GM19238 (cell line): ENCODE results near the gene RASA2.
"Not testable (repeated sequence)": the region's sequence is repeated elsewhere in the genome, so short reads cannot be mapped to it uniquely, and the experiment has no call there.

Experiments used
- DNase-seq: peaks from one replicate; pipeline ENCODE4 v3.0.0; 2011; ENCODE audit warnings: low spot score; ENCODE audit not compliant: insufficient read length

Gene RASA2

DNA sequence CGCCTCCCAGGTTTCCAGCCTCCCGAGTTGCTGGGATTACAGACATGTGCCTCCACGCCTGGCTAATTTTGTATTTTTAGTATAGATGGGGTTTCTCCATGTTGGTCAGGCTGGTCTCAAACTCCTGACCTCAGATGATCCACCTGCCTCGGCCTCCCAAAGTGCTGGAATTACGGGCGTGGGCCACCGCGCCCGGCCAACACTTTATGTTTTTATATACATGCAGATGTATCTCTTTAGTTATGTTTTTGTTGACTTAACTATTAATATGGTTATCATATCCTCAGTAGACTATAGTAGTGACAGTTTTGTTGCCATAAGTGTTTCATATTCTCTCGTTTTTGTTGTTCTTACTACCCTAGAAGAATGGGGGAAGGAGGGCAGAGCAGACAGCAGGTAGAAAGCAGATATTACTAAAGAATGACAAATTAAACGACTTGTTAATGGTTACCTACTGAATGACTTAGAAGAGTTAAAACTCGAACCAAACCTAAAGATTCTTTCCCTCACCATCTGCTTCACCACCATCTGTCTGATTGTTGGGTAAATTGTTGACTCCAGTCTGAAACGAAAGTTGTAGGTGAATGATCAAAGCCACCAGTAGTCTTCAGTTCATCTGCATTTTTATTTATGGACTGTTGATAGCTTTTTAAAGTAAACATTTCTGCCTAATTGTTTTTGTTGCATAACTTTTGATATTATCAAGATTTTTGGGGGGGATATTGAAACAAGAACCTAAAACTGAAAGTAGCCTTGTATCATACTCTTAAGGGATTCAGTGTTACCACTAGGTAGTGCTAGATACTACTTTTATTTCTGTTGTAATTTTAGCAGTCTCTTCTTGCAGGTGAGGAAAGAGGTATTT lies 89.3 kb downstream of the RASA2 start:
- no peak for DNase-seq

DNA sequence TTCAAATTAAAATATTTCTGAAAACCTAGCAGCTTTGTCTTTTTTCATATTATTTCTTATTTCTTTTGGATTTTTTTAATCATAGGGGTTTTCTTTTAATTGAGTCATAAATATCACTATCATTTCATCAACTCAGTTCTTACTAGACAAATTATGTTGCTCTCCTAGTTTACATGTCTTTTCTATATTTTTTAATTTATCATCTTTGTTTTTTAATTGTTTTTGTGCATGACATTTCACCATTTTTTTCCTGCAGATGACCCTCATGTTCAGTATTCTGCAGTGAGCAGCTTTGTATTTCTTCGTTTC lies 89.9 kb downstream of the RASA2 start:
- DNase-seq, result no peak

DNA sequence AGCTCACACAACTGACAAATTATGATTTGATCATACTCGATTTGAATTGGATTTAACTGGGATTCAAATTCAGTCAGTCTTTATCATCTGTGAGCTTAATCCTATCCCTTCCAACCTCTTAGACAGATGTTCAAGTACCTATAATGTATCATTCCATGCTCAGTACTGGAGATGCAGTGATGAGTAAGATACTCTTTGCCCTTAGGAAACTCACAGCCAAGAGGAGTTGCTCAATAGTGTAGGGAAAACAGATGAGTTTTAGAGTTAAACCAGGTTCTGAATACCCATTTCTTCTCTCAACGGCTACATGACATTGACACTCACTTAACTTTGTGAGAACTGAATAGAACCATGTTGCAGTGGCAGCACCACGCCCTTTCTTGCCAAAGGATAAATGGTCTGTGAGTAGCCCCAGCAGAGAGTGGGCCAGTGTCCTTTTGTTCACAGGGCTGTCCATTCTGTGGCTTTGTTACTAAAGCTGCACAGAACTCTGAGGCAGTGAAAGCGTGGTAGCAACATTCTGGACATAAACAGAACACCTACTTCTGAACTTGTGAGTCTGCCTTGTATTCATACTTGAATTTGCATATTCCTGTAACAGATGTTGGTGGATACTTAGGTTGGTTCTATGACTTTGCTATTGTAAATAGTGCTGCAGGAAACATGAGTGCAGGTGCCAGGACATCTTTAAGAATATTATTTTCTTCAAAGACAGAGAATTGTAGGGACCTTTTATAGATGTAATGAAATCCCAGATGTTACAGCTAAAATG lies 91.6 kb downstream of the RASA2 start:
- no peak for DNase-seq

DNA sequence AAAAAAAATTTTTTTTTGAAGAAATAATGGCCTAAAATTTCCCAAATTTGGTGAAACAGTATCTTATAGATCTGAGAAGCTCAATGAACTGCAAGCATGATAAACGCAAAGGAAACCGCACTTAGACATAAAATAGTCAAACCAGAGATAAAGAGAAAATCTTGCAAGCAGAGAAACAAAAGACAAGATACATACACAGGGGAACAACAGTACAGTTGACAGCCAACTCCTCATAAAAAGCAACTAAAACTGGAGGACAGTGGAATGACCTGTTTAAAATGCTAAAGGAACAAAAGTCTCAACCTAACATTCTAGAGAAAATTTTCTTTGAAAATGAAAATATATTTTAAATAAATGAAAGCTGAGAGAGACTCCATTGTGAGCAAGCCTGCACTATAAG lies 107.5 kb downstream of the RASA2 start:
- DNase-seq, result no peak

DNA sequence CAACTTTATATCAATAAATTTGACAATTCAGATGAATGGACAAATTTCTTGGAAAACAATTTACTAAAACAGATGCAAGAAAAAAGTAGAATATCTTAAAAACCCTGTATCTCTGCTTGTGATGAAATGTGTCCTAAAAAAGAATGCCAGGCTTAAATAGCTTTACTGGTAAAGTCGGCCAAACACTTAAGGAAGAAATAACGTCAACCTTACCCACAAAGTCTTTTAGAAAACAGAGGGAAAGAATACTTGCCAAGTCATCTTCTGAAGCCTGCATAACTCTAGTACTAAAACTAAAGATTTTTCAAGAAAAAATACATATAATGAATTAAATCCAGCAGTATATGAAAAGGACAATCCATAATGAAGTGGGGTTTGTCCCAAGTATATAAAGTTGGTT lies 111.1 kb downstream of the RASA2 start:
- DNase-seq, result no peak

DNA sequence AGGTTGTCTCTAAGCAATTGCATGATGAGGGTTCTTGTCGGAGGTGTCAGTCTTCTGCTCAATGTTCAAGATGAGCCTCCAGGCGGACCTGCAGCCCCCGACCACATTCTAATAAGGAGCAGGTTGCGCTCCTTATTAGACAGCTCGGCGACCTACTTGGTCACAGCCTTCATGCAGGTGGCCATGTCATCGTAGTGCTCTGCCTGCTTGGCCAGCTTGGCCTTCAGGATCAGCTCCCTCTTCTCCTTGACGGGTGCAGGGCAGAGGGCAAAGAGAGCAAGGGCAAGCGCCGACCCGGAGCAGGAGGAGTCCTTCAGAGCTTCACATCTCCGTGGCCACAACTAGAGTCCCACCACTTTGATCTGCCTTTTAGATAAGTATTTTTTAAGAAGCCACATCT lies 113.5 kb downstream of the RASA2 start:
- no peak for DNase-seq

DNA sequence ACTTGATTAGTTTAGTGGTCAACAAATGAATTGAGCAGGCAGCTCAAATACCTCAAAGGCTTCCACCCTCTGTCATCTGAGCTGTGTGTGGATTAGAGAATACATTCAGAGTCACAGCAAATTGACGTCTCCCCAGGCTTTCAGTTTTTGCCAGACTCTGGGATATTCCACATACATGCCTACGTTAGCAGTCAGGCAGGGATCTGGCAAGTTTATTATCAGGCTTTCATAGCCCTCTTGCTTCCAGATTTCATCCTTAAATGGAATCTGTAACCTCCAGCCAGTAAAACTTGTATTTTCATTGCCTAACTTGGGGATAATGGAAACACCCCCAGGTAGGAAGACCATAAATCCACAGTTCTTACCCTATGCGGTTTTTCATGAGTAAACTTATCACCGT lies 115.9 kb downstream of the RASA2 start:
- no peak for DNase-seq

DNA sequence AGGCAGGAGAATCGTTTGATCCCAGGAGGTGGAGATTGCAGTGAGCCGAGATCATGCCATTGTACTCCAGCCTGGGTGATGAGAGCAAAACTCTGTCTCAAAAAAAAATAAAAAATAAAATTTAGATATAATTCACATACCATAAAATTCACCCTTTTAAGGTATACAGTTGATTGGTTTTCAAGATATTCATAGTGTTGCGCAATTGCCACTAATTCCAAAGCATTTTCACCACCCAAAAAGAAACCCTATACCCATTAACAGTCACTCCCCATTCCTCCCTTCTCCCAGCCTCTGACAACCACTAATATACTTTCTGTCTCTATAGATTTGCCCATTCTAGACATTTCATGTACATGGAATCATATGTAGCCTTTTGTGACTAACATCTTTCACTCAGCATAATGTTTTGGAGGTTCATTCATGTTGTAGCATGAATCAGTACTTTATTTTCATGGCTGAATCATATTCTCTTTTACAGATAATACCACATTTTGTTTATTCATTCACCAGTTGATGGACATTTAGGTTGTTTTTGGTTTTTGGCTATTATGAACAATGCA lies 116.7 kb downstream of the RASA2 start:
- no peak for DNase-seq

DNA sequence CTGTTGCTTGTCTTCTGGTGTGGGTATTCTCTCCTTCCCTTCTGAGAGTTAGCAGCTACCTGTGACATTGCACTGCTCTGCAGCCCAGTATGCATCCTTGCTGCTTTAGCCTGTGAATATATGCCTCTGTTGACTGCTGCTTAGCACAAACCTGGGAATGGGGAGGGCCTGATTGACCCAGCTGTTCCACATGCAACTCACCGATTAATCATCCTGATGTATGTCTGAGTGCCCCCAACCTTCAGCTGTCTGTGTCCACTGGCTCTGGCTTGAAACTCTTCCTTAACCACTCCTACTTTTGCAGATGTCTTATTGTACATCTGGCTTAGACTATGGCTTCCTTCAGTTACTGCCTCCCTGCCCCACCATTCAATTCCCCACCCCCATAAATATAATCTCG lies 119.1 kb downstream of the RASA2 start:
- no peak for DNase-seq

DNA sequence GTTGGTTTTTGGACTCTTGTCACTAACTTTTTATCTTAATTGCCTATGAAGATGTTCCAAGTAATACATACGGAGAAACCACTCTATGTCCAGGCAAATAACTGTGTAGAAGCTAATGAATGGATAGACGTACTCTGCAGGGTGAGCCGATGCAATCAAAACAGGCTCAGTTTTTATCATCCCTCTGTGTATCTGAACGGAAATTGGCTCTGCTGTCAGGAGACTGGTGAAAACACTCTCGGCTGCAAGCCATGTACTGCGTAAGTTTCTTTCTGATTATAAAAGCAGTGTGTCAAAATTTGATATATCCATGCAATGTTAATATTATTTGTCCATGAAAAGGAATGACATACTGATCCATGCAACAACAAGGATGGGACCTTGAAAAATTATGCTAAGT lies 121.6 kb downstream of the RASA2 start:
- no peak for DNase-seq

DNA sequence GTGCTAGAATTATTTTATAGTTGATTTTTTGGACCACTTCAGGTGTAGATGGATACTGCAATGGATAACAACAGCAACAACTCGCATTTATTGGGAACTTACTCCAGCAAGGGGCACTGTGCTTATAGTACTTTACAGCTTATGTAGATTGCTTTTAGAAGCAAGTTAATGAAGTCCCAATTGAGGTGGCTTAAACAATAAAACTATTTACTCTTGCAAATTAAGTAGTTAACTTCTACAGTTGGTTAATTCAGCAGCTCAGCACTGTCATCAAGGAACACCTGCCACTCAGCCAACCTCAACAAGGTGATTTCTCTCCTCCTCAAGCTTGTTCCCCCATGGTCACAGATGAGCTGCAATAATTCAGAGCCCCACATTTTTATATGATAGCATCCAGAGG lies 124.1 kb downstream of the RASA2 start:
- DNase-seq, result no peak

DNA sequence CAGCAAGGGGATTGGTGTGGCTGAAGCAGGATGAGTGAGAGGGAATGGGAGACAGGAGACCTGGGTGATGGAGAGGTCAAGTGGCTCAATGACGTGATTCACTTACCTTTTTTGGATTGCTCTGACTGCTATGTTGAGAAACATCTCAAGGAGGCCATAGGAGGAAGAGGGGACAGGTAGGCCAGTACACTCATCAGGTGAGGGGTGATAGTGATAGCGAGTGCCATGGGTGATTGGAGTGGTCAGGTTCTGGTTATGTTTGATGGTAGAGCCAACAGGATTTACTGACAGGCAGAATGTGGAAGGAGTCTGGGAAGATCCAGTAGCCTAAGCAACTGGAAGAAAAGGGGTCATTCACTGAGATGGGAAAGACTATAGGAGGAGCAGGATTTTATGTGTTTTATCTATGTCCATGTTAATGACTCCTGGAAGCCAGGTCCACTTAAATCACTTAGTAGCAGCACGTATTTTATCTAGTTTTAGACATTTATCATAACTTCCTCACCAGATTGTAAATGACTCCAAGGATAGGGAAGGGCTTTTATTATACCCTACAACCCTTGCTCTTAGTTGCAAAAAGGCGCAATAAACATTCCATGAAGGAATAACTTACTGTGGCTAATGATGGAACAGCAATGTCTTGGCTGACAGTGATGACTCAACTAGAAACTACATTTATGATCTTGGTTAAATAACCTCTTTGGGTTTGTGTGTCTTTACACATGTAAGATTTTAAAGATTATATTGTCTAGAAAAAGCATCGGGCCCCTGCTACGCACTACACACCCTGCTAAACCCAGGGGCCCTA lies 131.5 kb downstream of the RASA2 start:
- no peak for DNase-seq

DNA sequence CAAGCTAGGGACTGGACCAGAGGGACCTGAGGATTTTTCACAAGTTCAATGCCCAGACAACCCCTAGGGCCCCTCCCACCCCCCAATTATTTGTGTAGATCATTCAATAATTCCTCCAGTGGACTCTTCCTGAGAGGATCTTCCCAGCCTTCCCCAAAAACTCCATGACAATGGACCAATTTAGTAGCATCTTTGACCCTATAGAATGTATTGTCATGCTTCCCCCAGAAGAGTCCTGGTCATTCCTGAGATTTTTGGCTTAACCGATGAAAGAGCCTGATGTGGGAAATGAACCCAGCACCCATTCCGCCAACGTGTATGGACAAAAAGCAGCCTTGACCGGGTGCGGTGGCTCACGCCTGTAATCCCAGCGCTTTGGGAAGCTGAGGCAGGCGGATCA lies 132.1 kb downstream of the RASA2 start:
- no peak for DNase-seq

DNA sequence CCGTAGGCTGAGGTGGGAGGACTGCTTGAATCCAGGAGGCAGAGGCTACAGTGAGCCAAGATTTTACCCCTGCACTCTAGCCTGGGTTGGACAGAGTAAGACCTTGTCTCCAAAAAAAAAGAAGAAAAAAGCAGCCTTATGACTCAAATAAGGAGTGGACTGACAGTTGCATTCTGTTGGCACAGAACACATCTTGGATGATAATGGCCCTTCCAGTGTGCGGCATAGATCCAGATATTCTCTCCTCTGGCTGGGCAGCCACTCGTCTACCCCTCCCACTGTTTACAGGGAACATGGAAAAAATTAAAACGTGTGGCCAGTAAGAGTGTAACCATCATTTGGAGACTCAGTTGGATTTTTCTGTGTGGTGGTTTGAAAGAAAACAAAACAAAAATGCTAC lies 132.6 kb downstream of the RASA2 start:
- no peak for DNase-seq

DNA sequence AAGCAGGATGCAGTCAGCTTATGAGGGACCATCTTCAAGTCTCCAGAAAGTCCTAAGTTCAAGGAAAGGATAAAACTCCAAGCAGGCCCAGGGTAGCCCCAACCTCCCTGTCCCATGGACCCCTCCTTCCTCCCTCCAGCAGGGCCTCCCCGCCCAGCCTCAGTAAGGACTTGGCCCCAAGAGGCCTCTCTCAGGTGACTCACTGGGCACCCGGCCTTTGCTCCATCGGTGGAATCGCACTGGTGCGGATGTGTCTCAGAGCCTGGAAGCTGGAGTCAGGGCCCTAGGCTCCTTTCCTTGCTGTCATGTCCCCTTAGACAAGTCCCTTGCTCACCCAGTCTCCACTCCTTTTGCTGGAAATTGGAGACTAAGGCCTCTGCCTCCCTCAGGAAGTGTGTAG lies 136.9 kb downstream of the RASA2 start:
- no peak for DNase-seq

DNA sequence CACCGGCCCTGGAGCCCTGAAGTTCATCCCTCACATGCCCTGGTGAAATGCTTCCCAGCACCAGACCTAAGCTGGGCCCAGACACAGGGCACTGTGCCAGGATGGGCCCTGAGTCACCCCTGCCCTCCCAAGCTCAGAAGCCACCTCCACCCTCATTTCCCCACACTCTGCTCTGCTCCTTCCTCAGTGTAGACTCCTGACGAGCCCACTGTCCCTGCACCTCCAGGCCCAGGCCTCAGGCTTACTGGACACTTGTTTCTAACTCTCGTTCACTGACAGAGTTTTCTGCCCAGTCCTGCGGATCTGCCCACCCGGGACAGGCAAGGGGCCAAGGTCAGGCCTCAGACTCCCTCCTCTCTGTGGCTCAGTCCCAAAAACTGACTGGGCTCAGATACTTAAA lies 138.7 kb downstream of the RASA2 start:
- no peak for DNase-seq

DNA sequence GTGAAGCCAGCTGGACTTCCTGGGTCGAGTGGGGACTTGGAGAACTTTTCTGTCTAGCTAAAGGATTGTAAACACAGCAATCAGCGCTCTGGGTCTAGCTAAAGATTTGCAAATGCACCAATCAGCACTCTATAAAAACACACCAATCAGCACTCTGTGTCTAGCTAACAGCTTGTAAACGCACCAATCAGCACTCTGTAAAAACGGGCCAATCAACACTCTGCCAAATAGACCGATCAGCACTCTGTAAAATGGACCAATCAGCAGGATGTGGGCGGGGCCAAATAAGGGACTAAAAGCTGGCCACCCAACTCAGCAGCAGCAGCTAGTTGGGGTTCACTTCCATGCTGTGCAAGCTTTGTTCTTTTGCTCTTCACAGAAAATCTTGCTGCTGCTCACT lies 141.5 kb downstream of the RASA2 start:
- DNase-seq, result not testable (repeated sequence)

DNA sequence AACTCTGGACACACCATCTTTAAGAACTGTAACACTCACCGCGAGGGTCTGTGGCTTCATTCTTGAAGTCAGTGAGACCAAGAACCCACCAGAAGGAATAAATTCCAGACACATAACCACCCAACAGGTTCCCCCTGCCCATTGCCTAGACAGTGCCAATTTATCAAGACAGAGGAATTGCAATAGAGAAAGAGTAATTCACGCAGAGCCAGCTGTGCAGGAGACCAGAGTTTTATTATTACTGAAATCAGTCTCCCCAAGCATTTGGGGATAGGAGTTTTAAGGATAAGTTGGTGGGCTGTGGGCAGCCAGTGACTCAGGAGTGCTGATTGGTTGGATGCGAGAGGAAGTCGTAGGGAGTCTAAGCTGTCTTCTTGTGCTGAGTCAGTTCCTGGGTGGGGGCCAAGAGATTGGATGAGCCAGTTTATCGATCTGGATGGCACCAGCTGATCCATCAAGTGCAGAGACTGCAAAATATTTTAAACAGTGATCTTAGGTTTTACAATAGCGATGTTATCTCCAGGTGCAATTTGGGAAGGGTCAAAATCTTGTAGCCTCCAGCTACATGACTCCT lies 142.1 kb downstream of the RASA2 start:
- DNase-seq, result not testable (repeated sequence)

DNA sequence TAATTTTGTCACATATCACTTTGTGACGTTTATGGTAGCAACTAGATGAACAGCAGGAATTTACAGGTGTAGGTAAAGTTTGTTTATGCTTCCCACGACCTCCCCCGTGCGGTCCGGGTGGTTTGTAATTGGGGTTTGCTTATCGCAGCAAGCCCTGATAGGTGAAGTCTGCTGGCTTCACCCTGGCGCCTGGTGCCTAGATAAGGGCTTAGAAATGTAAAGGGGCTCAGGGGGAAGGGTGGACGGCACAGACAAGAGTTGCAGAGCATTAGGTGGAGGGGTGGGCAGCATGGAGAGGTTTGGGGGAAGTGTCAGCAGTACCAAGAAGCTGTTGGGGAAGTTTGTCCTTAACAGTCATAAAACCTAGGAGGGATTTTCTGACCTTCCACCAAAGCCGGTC lies 143.1 kb downstream of the RASA2 start:
- no peak for DNase-seq

DNA sequence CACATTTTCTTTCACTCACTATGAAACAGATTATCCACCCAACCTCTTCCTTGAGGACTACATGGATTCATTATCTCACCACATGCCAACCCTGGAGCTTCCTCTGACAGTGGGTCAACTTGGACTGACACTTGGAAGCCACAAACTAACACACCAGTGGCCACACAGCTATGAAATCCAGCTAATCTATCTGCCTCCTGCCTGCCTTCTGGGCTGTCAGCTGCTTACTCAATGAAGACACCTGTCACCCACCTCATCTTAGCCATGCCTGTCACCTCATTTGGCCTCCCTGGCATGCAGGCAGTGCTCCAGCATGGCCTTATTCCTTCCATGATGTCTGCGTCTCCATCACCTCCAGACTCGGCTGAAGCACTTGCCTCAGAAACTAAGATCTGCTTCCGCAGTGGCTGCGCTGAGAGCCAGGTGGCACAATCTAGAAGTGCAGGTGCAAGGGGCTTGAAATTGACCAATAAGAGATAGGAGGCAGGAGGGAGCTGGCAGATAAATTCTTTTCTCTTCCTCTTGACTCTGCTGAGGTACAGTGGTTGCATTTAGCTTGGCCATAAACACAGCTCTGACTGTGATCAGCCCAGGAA lies 146.1 kb downstream of the RASA2 start:
- DNase-seq, result no peak

DNA sequence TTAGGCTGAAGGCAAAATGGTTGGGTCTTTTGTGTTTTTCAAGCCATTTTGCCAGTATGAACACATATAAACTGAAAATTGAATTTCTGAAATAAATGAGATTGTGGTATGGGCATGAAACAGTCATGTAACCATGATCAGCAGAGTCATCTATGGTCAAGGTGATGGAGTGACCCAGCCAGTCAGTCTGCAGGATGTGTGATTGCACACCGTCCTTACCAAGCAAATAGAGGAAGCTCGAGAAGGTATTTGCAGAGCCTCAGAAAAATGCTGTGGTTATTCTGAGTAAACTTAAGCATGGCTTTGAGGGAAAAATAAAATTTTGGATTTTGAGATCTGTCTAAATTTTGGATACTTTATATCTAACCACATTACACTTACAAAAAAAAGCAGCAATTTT lies 155.4 kb downstream of the RASA2 start:
- DNase-seq, result no peak
